Measurements from ENCODE around the gene SYNPO. TPM values are rescaled to one million over a fixed set of nuclear protein-coding genes. Genes with fewer than 3 reads are reported as not detected.

SYNPO gene
- total and polyA plus RNA-seq, 8 donors, result 23.3 to 68.3 (median 28.8) TPM

DNA sequence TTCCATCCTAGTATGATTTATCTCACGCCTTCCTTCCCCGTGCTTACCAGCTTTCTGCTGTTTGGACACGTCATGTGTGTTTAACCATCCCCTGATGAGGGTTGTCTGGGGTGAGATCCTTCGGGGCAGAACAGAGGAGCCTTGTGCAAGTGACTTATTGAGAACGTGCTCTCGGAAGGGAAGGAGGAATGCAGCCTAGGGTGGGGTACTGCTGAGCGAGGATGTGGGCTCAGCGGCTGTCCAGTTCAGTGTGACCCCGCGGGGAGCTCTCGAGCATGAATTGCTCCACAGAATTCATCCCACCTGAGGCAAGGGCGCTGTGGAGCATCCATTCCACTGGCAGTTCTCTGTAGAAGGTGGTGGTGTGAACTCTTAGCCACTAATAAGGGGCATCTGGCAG, 24.6 kb downstream of the SYNPO start:
- no peak for DNase-seq
- FAIRE-seq, result no peak

GRCh38 chr5:150670275-150670947, 30.0 kb downstream of the SYNPO start:
- no peak overlapping the region for H3K4me3 ChIP-seq
- FAIRE-seq (no peak), DNase-seq (no peak), ATAC-seq (no peak)
- peaks cover 0 to 5% (median 0%) of the 10 kb centered on the region in 3 donors for H3K4me1 ChIP-seq
- intact Hi-C loops (cut with DNase I), result no loop called here
- H3K9me3 ChIP-seq, result no peaks in the 10 kb centered on the region
- H3K27me3 ChIP-seq, result no peaks in the 10 kb centered on the region
- TF ChIP-seq CTCF (IDR thresholded peaks at IDR 0.05), result no peak
- no peaks in the 10 kb centered on the region for H3K36me3 ChIP-seq
- 82 to 87% methylated on average over 14 of the region's 14 CpGs for WGBS, 2 donors
- no peak overlapping the region for H3K27ac ChIP-seq

More for the DNA sequence above, 24.6 kb downstream of the SYNPO start:
- no peak overlapping the region for H3K4me3 ChIP-seq
- H3K4me1 ChIP-seq, result no peaks in the 10 kb centered on the region
- no peaks in the 10 kb centered on the region for H3K27me3 ChIP-seq
- ATAC-seq, result no peak
- no peak overlapping the region for H3K27ac ChIP-seq
- intact Hi-C loops (cut with DNase I), result no loop called here
- no peaks in the 10 kb centered on the region for H3K36me3 ChIP-seq
- 45 to 58% methylated on average over 12 of the region's 12 CpGs for WGBS, 2 donors
- TF ChIP-seq CTCF (IDR thresholded peaks at IDR 0.05), result no peak
- H3K9me3 ChIP-seq, result no peaks in the 10 kb centered on the region

GRCh38 chr5:150670948-150671310, 30.5 kb downstream of the SYNPO start:
- FAIRE-seq (no peak), ATAC-seq (no peak), DNase-seq (no peak)
- Histone ChIP-seq H3K36me3 (no peaks in the 10 kb centered on the region), H3K4me1 (peaks cover 0 to 5% (median 0%) of the 10 kb centered on the region in 3 donors), H3K27me3 (no peaks in the 10 kb centered on the region), H3K27ac (no peak overlapping the region), H3K9me3 (no peaks in the 10 kb centered on the region), H3K4me3 (no peak overlapping the region)
- intact Hi-C loops (cut with DNase I), result no loop called here
- WGBS, 2 donors, result 82 to 89% methylated on average over 2 of the region's 2 CpGs
- TF ChIP-seq CTCF (IDR thresholded peaks at IDR 0.05), result no peak

DNA sequence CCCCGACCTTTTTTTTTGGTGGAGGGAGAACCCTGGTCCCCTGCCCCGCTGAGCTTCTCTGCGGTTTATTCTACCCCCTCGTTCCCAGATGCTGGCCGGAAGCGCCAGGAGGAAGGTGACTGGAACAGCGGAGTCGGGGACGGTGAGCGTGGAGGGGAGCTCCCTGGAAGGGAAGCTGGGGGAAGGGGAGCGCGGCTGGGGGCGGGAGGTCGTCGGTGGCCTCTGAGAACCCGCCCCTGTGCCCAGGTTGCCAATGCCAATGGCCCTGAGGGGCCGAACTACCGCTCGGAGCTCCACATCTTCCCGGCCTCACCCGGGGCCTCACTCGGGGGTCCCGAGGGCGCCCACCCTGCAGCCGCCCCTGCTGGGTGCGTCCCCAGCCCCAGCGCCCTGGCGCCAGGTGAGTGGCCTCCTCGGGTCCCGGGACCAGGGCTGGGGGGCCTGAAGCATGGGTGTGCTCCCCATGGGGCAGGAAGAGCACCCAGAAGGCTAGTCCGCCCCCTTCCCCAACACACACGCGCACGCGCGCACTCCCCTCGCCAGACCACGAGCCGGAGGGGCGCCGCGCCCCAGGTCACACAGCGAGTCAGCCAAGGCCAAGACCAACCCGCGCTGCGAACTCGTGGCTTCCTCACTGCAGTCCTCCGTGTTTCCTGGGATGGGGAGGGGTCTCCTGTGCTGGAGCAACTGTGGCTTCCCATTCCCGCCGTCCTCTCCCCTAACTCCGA, 31.2 kb downstream of the SYNPO start:
- DNase-seq, result peak in 1 of 6 donors; percentile 72
- FAIRE-seq, result no peak

More for the DNA sequence above, 31.2 kb downstream of the SYNPO start:
- H3K9me3 ChIP-seq, result no peaks in the 10 kb centered on the region
- intact Hi-C loops (cut with DNase I), result no loop called here
- no peaks in the 10 kb centered on the region for H3K36me3 ChIP-seq
- peaks cover 0 to 5% (median 0%) of the 10 kb centered on the region in 3 donors for H3K4me1 ChIP-seq
- no peaks in the 10 kb centered on the region for H3K27me3 ChIP-seq
- peak overlapping the region; percentile 21 to 45 (median 31) for H3K4me3 ChIP-seq
- WGBS, 2 donors, result 10% methylated on average over 39 to 51 of the region's 51 CpGs
- no peak for TF ChIP-seq CTCF (IDR thresholded peaks at IDR 0.05)
- peak; percentile 19 to 46 (median 41) for ATAC-seq
- no peak overlapping the region for H3K27ac ChIP-seq

Data from pancreas (tissue), 10 donors.